ENCODE data around the gene PIGZ. TPM values are rescaled to one million over a fixed set of nuclear protein-coding genes. Genes with fewer than 3 reads are reported as not detected.

PIGZ gene, protein sequence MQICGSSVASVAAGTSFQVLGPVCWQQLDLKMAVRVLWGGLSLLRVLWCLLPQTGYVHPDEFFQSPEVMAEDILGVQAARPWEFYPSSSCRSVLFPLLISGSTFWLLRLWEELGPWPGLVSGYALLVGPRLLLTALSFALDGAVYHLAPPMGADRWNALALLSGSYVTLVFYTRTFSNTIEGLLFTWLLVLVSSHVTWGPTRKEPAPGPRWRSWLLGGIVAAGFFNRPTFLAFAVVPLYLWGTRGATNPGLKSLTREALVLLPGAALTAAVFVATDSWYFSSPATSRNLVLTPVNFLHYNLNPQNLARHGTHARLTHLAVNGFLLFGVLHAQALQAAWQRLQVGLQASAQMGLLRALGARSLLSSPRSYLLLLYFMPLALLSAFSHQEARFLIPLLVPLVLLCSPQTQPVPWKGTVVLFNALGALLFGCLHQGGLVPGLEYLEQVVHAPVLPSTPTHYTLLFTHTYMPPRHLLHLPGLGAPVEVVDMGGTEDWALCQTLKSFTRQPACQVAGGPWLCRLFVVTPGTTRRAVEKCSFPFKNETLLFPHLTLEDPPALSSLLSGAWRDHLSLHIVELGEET
- polyA plus RNA-seq = 56.8 TPM
- long read RNA-seq, donor 1, transcript PIGZ-201 (2 exons, 868 nt) = major isoform, 7 of 12 reads
- long read RNA-seq, donor 1, partial matches to known transcripts = 0 of 12 reads
- long read RNA-seq, donor 1, other reads (novel, unspliced or antisense) = 0 of 12 reads
- long read RNA-seq, donor 2, transcript PIGZ-201 (2 exons, 868 nt) = major isoform, 11 of 19 reads
- long read RNA-seq, donor 2, transcript PIGZ-202 (3 exons, 2,701 nt) = minor isoform, 8 of 19 reads
- long read RNA-seq, donor 2, partial matches to known transcripts = 0 of 19 reads
- long read RNA-seq, donor 2, other reads (novel, unspliced or antisense) = 0 of 19 reads
- long read RNA-seq, donor 3 = 0 reads
- long read RNA-seq, donor 4, partial matches to known transcripts = 0 of 3 reads
- long read RNA-seq, donor 4, other reads (novel, unspliced or antisense) = 0 of 3 reads
- long read RNA-seq, donor 5, transcript PIGZ-201 (2 exons, 868 nt) = major isoform, 7 of 19 reads
- long read RNA-seq, donor 5, partial matches to known transcripts = 9 of 19 reads
- long read RNA-seq, donor 5, other reads (novel, unspliced or antisense) = 0 of 19 reads
- long read RNA-seq, donor 6, transcript PIGZ-202 (3 exons, 2,701 nt) = minor isoform, 12 of 37 reads
- long read RNA-seq, donor 6, transcript PIGZ-201 (2 exons, 868 nt) = major isoform, 16 of 37 reads
- long read RNA-seq, donor 6, partial matches to known transcripts = 9 of 37 reads
- long read RNA-seq, donor 6, other reads (novel, unspliced or antisense) = 0 of 37 reads
- long read RNA-seq, donor 7, partial matches to known transcripts = 0 of 6 reads
- long read RNA-seq, donor 7, other reads (novel, unspliced or antisense) = 0 of 6 reads
- long read RNA-seq, donor 8, transcript PIGZ-201 (2 exons, 868 nt) = major isoform, 21 of 30 reads
- long read RNA-seq, donor 8, transcript PIGZ-202 (3 exons, 2,701 nt) = minor isoform, 9 of 30 reads
- long read RNA-seq, donor 8, partial matches to known transcripts = 0 of 30 reads
- long read RNA-seq, donor 8, other reads (novel, unspliced or antisense) = 0 of 30 reads
- long read RNA-seq, donor 9, transcript PIGZ-201 (2 exons, 868 nt) = major isoform, 14 of 18 reads
- long read RNA-seq, donor 9, partial matches to known transcripts = 0 of 18 reads
- long read RNA-seq, donor 9, other reads (novel, unspliced or antisense) = 0 of 18 reads
- long read RNA-seq, donor 10, transcript PIGZ-201 (2 exons, 868 nt) = major isoform, 14 of 22 reads
- long read RNA-seq, donor 10, transcript PIGZ-202 (3 exons, 2,701 nt) = minor isoform, 8 of 22 reads
- long read RNA-seq, donor 10, partial matches to known transcripts = 0 of 22 reads
- long read RNA-seq, donor 10, other reads (novel, unspliced or antisense) = 0 of 22 reads
- long read RNA-seq, donor 11, transcript PIGZ-202 (3 exons, 2,701 nt) = minor isoform, 12 of 27 reads
- long read RNA-seq, donor 11, transcript PIGZ-201 (2 exons, 868 nt) = major isoform, 15 of 27 reads
- long read RNA-seq, donor 11, partial matches to known transcripts = 0 of 27 reads
- long read RNA-seq, donor 11, other reads (novel, unspliced or antisense) = 0 of 27 reads

DNA sequence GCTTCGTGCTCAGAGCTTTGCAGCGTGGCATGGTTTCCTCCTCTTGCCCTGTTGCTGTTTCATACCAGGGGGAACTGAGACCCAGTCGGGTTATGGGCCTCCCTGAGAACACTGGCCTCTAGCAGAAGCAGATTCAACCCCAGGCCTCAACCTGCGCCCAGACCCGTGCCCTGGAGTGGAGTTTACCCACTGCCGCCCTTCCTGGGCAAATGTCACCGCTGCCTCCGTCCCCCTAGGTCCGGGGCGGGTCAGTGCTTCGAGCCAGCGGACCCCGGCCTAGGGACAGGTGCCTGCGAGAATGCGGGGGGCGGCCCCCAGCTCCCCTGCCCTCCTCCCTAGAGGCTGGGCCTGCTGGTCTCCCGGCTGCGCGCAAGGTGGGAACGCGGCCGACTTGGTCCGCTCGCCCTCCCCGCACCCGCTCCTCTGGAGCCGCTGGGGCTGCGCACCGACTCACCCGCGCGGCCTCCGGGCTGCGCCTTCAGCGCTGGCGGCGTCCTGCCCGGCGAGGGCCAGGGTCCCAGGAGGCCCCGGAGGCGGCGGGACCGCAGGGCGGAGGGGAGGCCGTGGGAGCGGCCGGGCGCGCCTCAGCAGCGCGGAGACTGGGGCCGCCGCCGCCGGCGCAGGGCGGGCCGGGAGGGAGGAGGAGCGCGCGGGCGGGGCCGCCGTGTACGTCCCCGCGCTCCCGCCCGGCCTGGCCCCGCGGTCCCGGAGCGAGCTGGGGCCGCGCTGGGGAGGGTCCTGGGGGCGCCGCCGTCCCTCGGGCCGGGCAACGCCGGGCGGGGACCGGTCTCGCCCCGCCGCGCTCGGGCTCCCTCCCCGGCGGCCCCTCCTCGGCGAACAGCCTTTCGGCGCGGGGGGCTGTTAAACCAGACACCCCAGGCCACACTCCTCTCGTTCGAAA, at the start of gene PIGZ:
Gene PIGZ, minus strand, starts transcription at position 601 of the 901 bp plus-strand sequence. CDS start 16,802 bp downstream, outside the sequence.
- Histone ChIP-seq H3K27me3 (ENCODE audit: control insufficient read depth, insufficient read depth, low read length) (peaks cover 30% of the 10 kb centered on the region), H3K4me3 (ENCODE audit: low read length) (peak within 1 kb of the TSS; percentile 71), H3K36me3 (ENCODE audit: control insufficient read depth, insufficient read depth, low read length) (peaks cover 32% of the 10 kb centered on the region), H3K4me1 (ENCODE audit: control insufficient read depth, insufficient read depth, low read length) (peaks cover 16% of the 10 kb centered on the region), H3K27ac (ENCODE audit: low read length) (peak within 1 kb of the TSS; percentile 78), H3K9me3 (ENCODE audit: control insufficient read depth, low read depth, low read length) (peaks cover 55% of the 10 kb centered on the region)
- WGBS (ENCODE audit: insufficient coverage, low lambda C conversion rate) = no CpG with 5 or more reads among the region's 98 CpGs
- DNase-seq = peak in 1 of 2 donors; percentile 84

DNA sequence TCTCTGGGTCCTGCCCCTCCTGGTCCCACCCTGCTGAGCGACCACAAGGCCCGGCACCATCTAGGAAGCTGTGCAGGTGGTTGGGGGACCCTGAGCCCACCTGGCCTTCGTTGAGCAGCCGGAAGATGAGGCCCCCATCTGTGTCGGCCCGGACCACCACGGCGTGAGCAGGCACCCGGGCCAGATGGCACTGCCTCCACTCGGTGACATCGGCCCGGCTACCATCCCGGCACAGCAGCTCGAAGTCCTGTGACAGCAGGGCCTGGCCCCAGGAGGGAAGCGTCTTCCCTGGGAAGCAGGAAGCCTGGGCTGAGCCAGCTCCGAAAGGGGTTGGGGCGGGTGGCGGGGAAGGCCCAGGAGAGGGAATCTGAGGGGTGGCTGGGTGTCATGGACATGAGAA, 48.4 kb upstream of the PIGZ start:
- Histone ChIP-seq H3K4me3 (ENCODE audit: low read length) (no peak overlapping the region), H3K27ac (ENCODE audit: low read length) (no peak overlapping the region), H3K4me1 (ENCODE audit: control insufficient read depth, insufficient read depth, low read length) (no peaks in the 10 kb centered on the region), H3K27me3 (ENCODE audit: control insufficient read depth, insufficient read depth, low read length) (no peaks in the 10 kb centered on the region), H3K9me3 (ENCODE audit: control insufficient read depth, low read depth, low read length) (no peaks in the 10 kb centered on the region), H3K36me3 (ENCODE audit: control insufficient read depth, insufficient read depth, low read length) (peaks cover 27% of the 10 kb centered on the region)
- no peak for DNase-seq
- WGBS (ENCODE audit: insufficient coverage, low lambda C conversion rate) = no CpG with 5 or more reads among the region's 18 CpGs

DNA sequence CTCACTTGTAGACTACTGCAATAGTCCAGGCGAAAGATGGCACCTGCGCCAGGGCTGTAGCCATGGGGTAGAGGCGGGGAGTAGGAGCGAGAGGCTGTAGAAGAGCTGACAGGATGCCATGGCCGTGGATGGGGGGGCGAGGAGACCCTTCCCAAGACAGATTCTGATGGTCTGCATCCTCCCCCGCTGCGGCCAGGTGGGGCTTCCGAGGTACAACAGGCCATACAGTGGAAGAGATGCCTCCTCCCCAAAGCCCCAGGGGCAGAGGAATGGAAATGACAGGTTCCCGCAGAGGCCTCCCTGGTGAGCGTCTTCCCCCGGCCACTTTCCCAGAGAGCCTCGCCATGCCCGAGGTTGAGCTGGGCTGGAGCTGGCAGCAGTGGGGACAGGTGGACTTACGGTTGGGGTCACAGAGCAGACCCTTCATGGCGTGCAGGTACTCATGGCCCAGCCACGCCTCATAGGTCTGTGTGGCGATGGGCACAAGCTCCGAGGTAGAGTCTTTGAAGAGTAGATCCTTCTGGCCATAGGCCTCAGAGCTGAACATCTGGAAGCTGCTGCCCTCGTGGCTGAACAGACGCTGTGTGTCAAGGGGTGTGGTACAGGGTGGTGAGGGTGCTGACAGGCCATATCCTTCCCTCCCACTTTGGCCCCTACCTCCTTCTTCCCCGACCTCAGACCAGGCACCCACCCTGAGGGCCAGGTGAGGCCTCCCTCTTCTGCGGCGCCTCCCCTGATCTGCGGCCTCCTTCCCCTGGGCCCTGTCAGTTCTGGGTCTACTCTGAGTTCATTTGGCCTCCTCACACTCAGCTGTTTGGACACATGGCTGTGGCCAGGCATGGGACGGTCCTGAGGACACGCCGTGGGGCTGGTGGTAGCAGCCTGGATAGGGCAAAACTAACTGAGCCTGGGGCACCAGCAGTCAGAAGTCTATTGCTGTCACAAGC, 47.4 kb upstream of the PIGZ start:
- no CpG with 5 or more reads among the region's 28 CpGs for WGBS (ENCODE audit: insufficient coverage, low lambda C conversion rate)
- peaks cover 3% of the 10 kb centered on the region for H3K4me1 ChIP-seq (ENCODE audit: control insufficient read depth, insufficient read depth, low read length)
- no peak for DNase-seq

DNA sequence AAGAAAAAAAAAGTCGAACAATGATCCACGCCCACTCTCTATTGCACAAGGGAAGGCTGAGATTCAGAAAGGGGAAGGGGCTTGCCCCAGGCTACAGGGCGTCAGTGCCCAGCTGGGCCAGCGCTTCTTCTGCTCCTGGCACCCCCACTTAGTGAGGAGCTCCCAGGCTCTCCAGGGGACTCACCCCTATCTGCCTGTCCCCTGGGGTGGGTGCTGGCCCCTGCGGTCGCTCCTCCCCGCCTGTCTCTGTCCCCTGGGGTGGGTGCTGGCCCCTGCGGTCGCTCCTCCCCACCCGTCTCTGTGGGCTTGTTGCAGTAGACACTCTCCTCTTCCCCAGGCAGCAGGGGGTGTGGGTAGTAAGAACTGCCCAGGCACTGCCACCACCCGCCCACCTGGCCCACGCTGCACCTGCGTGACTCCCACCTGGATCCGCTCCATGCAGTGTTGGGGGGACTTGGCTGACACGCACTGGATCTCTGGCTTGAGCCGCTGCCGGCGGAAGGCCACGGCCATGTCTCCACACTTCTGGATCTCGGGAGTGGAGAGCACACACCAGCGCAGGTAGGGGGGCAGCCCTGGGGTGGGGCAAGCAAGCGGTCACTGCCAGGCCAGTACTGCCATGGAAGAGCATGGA, 46.4 kb upstream of the PIGZ start:
- peaks cover 11% of the 10 kb centered on the region for H3K4me1 ChIP-seq (ENCODE audit: control insufficient read depth, insufficient read depth, low read length)
- H3K27ac ChIP-seq (ENCODE audit: low read length) = no peak overlapping the region
- H3K9me3 ChIP-seq (ENCODE audit: control insufficient read depth, low read depth, low read length) = no peaks in the 10 kb centered on the region
- H3K27me3 ChIP-seq (ENCODE audit: control insufficient read depth, insufficient read depth, low read length) = no peaks in the 10 kb centered on the region
- WGBS (ENCODE audit: insufficient coverage, low lambda C conversion rate) = 90% methylated on average over 2 of the region's 22 CpGs
- H3K4me3 ChIP-seq (ENCODE audit: low read length) = no peak overlapping the region
- peaks cover 46% of the 10 kb centered on the region for H3K36me3 ChIP-seq (ENCODE audit: control insufficient read depth, insufficient read depth, low read length)
- no peak for DNase-seq

More for the DNA sequence above, 47.4 kb upstream of the PIGZ start:
- H3K27ac ChIP-seq (ENCODE audit: low read length) = no peak overlapping the region
- H3K36me3 ChIP-seq (ENCODE audit: control insufficient read depth, insufficient read depth, low read length) = peaks cover 37% of the 10 kb centered on the region
- no peak overlapping the region for H3K4me3 ChIP-seq (ENCODE audit: low read length)
- no peaks in the 10 kb centered on the region for H3K27me3 ChIP-seq (ENCODE audit: control insufficient read depth, insufficient read depth, low read length)
- no peaks in the 10 kb centered on the region for H3K9me3 ChIP-seq (ENCODE audit: control insufficient read depth, low read depth, low read length)

DNA sequence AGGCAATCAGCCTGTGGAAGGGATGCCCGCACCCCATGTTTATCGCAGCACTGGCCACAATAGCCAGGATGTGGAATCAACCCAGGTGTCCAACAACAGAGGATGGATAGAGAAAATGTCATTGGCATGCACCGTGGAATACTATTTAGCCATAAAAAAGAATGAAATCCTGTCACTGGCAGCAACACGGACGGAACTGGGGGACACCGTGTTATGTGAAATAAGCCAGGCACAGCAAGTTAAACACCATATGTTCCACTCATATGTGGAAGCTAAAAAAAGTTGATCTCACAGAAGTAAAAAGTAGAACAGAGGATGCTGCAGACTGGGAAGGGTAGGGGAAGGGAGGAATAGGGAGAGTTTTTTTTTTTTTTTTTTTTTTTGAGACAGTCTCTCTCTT, 45.4 kb upstream of the PIGZ start:
- peaks cover 52% of the 10 kb centered on the region for H3K36me3 ChIP-seq (ENCODE audit: control insufficient read depth, insufficient read depth, low read length)
- H3K9me3 ChIP-seq (ENCODE audit: control insufficient read depth, low read depth, low read length) = no peaks in the 10 kb centered on the region
- H3K4me1 ChIP-seq (ENCODE audit: control insufficient read depth, insufficient read depth, low read length) = peaks cover 16% of the 10 kb centered on the region
- no peak overlapping the region for H3K4me3 ChIP-seq (ENCODE audit: low read length)
- DNase-seq = no peak
- H3K27me3 ChIP-seq (ENCODE audit: control insufficient read depth, insufficient read depth, low read length) = no peaks in the 10 kb centered on the region
- no peak overlapping the region for H3K27ac ChIP-seq (ENCODE audit: low read length)
- WGBS (ENCODE audit: insufficient coverage, low lambda C conversion rate) = 94% methylated on average over 3 of the region's 6 CpGs

DNA sequence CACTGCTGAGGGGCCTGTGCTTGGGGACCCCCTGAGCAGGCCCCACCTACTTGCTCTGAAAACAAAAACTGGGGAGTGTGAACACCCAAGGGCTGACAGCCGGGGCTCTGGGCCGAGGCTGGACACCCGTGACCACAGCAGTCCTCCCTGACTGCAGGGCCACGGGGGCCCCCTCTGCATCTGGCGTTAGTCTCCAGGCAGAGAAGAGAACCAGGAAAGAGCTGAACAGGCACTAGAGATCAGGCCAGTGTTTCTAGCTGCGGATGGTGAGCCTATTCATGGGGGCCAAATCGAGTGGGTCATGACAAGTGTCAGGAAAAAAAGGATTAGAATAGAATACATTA, 43.9 kb upstream of the PIGZ start:
- 100% methylated on average over 1 of the region's 7 CpGs for WGBS (ENCODE audit: insufficient coverage, low lambda C conversion rate)
- Histone ChIP-seq H3K36me3 (ENCODE audit: control insufficient read depth, insufficient read depth, low read length) (peaks cover 67% of the 10 kb centered on the region), H3K4me3 (ENCODE audit: low read length) (no peak overlapping the region), H3K27me3 (ENCODE audit: control insufficient read depth, insufficient read depth, low read length) (no peaks in the 10 kb centered on the region), H3K9me3 (ENCODE audit: control insufficient read depth, low read depth, low read length) (no peaks in the 10 kb centered on the region), H3K27ac (ENCODE audit: low read length) (no peak overlapping the region), H3K4me1 (ENCODE audit: control insufficient read depth, insufficient read depth, low read length) (peaks cover 31% of the 10 kb centered on the region)
- DNase-seq = no peak

DNA sequence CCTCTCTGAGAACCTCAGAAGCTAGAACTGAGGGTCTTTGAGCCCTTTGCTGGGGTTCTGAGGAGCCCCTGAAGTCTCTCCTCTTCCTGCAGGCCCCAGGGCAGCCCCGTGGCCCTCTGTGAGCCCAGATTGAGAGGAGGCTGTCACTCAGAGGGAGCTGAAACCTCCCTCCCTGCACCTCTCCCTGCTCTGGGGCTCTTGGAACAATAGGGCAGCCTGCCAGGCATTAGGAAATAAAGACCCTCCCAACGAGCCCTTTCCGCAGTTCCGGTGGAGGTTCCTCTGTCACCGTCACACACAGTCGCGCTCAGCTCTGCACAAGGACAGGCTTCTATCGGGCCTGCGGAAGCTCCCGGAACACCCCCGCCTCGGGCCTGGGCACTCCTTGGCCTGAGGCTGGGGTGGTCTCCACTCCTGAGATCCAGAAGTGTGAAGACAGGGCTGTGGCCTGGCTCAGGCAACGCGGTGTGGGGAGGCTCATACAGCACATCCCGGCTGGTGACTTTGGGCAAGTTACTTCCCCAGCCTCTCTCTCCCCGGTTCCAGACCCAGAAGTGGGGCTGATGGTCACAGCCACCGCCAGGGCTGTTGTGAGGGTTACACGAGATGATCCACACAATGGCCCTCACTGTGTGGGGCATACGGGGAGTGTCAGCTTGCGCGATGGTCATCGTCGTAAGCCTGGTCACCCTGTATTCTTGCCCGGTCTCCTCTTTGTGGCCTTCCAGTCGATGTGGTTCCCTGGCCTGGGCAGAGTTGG, 43.3 kb upstream of the PIGZ start:
- no peaks in the 10 kb centered on the region for H3K9me3 ChIP-seq (ENCODE audit: control insufficient read depth, low read depth, low read length)
- H3K27me3 ChIP-seq (ENCODE audit: control insufficient read depth, insufficient read depth, low read length) = no peaks in the 10 kb centered on the region
- H3K4me3 ChIP-seq (ENCODE audit: low read length) = no peak overlapping the region
- no peak for DNase-seq
- no peak overlapping the region for H3K27ac ChIP-seq (ENCODE audit: low read length)
- H3K4me1 ChIP-seq (ENCODE audit: control insufficient read depth, insufficient read depth, low read length) = peaks cover 36% of the 10 kb centered on the region
- H3K36me3 ChIP-seq (ENCODE audit: control insufficient read depth, insufficient read depth, low read length) = peaks cover 71% of the 10 kb centered on the region
- no CpG with 5 or more reads among the region's 25 CpGs for WGBS (ENCODE audit: insufficient coverage, low lambda C conversion rate)

Measured in large intestine (tissue), 12 donors.